GM08714 (cell line): Measurements from ENCODE around the gene CFAP99.
"Not testable (repeated sequence)": the region's sequence is repeated elsewhere in the genome, so short reads cannot be mapped to it uniquely, and the experiment has no call there.

Source experiments
- H3K4me3 ChIP-seq: fragments of 200-500 bp; sonication (Bioruptor generic); 2 replicates; pipeline ENCODE4 v1.5.1; 2014; ENCODE audit warnings: mild to moderate bottlenecking, low read length, inconsistent platforms
- ZNF274 ChIP-seq: IDR thresholded peaks from 2 replicates; pipeline ENCODE4 v1.6.1; 2012; ENCODE audit warnings: mild to moderate bottlenecking, low read depth, low read length

Gene CFAP99

DNA sequence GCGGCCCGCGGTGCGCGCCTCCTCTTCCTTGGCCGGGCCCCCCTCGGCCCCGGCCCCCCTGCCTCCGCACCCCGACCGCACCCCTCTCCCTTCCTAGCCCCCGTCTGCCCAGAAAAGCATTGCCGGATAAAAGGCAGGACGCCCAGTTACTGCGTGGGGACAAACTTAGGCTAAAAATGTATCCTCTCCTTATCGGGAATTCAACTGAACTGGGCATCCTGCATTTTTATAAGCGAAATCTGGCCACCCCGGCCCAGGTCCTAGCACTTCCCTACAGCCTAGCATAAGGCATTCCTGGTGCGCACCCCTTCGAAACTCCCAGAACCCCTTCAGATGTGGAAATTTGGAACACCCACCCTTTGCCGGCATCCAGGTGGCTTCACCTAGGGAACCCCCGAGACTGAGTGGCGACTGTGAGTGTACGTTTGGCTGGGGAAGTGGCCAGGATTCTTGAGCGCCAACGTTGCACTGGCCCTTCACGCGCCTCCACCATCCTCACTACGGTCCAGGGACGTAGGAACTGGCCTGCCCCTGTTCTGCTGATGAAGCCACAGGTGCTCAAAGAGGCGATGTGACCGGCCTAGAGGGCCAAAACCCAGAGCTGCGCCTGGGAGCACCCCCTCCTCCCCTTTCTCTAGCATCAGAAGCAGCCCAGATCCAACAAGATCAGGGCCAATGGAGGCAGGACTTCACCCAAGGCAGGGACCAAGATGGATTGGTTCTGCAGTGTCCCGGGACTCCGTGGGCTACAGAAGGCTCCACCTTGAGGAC lies 44.4 kb downstream of the CFAP99 start:
- H3K4me3 ChIP-seq = no peak overlapping the region
- no peak for TF ChIP-seq ZNF274

DNA sequence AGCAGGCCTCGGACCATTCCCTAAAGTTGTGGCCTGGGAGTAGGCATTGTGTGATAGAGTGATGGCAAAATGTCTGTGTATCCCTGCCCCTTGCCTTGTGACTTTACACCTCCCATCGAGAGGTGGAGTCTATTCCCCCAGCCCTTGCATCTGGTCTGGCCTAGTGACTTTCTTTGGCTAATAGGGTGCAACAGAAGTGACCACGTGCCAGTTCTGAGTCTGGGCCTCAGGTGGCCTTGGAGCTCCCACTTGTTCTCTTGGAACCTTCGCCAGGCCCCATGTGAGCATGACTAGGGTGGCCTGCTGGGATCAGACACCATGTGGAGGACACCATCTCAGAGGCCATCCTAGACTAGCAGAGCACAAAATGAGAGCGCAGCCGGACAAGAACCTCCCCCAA lies 46.3 kb downstream of the CFAP99 start:
- H3K4me3 ChIP-seq = no peak overlapping the region
- TF ChIP-seq ZNF274 = no peak

DNA sequence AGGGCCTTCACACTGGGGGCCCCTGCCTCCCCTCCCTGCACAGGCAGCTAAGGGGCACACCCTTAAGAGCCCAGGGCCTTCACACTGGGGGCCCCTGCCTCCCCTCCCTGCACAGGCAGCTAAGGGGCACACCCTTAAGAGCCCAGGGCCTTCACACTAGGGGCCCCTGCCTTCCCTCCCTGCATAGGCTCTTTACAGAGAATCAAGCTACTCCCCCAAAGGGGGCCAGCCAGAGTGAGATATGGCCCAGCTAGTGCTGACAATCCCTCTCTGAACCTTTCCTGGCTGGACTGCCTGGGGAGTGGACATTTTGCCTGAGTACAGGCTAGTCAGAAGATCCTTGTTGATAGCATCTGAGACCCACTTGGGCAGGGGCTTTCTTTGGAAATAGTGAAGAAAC lies 46.8 kb downstream of the CFAP99 start:
- H3K4me3 ChIP-seq = not testable (repeated sequence)

DNA sequence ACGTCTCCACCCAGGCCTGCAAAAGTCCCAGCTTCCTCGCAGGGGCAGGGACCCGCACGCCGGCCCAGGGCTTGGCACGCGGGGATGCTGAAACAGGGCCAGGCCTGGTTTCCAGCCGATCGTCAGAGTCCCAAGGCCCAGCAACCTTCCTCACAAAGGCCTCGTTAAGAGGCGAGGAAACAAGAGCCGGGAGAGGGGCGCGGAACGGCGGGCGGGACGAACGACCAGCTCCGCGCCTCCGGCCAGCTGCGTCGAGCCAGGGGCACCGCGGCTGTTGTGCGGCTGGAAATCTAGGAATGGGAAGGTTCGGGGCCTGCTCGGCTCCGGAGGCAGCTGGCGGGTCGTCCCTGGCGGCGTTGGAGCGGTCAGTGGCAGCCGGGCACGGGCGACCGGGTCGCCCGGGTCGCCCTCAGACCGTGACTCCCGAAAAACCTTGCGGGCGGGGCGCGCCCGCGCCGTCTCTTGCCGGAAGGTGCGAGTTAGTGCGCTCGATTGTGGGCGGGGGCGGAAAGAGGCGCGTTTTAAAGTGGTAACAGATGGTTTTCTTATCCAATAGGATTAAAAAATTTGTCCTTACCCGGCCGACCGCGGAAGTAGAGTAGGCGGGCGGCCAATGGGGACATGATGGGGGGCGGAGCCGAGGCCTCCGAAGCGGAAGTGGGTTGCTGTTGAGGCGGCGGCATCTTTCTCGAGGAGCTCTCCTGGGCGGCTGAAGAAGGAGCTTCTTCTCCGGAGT lies 49.9 kb downstream of the CFAP99 start, which contains the start of gene RNF4:
Gene RNF4, plus strand, starts transcription at position 651 of the 736 bp plus-strand sequence. CDS start 21,388 bp downstream, outside the sequence.
- TF ChIP-seq ZNF274 = no peak
- H3K4me3 ChIP-seq = peak within 1 kb of the TSS; percentile 100

DNA sequence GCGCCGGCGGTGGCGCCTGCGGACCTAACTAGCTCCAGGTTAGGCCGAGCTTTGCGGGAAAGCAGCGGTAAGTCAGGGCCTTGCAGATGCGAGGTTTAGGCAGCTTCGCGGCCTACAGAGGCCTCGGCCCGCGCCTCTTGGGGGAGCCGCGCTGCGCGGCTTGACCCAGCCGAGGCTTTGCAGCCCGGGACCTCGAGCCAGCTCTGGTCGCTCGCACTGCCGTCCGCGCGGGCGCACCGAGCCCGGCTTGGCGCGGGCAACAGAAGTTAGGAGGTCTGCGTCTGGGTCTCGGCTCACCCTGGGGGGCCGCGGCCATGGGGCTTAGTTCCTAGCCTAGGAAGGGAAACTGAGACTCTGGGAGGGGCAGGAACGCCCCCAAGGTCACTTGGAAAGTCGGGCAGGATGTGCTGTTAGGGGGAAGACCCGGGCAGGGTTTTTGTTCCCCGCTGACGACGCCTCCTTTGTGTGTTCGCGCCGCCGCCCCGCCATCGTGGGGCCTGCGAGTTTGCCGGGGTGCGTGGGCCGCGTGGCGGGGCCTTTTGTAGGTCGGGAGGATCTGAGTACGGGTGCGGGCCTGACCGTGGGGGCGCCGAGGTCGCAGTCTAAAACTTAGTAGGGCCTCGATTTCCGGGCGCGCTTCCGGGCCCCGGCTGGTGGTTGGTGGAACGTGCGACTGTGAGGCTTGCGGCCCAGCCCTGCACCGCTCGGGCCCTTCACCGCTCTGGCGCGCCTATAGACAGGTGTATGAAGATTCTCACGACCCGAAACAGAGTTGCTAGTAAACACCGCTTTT lies 50.6 kb downstream of the CFAP99 start:
- peak overlapping the region; percentile 100 for H3K4me3 ChIP-seq
- TF ChIP-seq ZNF274 = no peak

DNA sequence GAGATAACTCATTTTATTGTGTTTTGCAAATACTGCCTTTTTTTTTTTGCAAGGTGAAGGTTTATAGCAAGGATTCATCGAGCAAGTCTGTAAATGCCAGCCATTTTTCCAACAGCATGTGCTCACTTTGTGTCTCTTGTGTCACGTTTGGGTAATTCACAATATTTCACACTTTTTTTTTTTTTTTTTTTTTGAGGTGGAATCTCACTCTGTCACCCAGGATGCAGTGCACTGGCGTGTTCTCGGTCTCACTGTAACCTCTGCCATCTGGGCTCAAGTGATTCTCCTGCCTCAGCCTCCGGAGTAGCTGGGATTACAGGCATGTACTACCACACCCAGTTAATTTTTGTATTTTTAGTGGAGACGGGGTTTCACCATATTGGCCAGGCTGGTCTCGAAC lies 52.0 kb downstream of the CFAP99 start:
- H3K4me3 ChIP-seq = peak overlapping the region; percentile 22; the same call in 1 of the 2 replicates
- TF ChIP-seq ZNF274 = no peak

DNA sequence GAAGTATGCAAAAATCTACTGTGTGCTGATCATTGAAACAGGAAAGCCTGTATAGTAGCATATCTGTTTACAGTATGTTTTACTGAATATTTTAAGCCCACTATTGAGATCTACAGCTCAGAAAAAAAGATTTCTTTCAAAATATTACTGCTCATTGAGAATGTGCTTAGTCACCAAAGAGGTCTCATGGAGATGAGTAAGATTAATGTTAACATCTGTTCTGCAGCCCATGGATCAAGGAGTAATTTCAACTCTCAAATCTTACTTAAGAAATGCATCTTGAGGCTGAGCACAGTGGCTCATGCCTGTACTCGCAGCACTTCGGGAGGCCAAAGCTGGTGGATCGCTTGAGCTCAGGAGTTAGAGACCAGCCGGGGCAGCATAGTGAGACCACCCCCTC lies 53.4 kb downstream of the CFAP99 start:
- no peak for TF ChIP-seq ZNF274
- H3K4me3 ChIP-seq = no peak overlapping the region

DNA sequence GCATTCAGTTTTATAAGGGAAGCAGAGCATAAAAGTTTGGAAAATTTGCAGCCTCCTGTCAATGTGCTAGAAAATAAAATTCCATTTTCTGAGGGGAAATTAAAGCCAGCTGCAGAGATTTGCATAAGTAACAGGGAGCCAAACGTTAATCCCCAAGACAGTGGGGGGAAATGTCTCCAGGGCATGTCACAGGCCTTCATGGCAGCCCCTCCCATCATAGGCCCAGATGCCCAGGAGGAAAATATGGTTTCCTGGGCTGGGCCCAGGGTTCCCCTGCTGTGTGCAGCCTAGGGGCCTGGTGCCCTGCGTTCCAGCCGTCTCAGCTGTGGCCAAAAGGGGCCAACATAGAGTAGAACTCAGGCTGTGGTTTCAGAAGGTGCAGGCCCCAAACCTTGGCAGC lies 59.5 kb downstream of the CFAP99 start:
- no peak overlapping the region for H3K4me3 ChIP-seq
- no peak for TF ChIP-seq ZNF274

DNA sequence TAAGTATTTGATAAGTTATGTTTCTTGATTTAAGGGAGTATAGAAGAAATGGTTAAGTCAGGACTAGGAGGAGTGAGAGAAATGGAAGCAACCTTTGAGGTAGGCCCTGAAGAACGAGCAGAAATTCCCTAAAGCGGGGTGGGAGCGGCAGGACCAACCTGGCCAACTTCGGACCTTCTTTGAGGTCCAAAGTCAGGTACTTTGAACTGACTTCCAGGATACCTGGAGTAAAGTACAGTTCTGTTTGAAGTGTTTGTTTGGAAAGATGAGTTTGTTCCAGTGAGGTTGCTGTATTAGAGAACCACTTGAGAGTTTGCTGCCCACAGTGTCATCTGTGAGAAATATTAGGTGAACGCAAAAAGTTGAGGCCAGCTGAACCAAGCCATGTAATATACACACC lies 61.9 kb downstream of the CFAP99 start:
- no peak overlapping the region for H3K4me3 ChIP-seq
- no peak for TF ChIP-seq ZNF274

DNA sequence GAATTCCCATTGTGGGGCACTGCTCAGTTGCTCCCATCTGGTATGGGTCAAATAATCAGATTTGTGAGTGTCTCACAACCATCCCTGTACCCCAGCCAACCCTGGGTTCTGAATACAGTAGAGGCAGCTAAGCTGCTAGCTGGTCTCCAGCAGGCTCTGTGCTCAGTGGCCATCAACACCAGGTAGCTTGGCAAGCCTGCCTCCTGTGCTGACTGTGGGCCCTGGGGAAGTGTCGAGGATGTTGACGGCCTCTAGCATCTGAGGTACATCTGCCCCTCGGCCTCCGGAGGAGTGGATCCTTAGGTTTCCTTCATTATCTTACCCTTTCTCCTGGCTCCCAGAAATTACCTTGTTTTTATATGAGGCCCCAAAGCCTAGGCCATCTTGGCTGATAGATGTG lies 63.4 kb downstream of the CFAP99 start:
- no peak overlapping the region; the same call in 1 of the 2 replicates for H3K4me3 ChIP-seq
- TF ChIP-seq ZNF274 = no peak

DNA sequence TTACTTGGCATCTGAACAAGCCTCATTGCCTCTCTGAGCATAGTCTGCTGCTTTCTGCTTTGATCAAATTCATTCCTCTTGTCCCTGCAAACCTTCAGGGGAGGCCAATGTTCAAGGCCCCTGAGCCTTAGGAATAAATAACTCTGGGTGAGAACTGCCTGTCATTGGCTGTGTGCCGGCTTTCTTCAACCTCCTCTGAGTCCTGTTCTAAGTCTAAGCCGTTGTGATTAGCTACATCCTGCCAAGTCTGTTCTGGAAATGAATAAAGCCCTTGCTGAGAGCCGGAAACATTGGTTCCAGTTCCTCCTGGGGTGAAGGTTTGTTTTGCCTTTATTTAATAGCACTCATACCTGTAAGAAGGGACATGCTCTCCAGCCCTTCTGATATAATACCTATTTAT lies 63.9 kb downstream of the CFAP99 start:
- H3K4me3 ChIP-seq = no peak overlapping the region; the same call in 1 of the 2 replicates
- no peak for TF ChIP-seq ZNF274

DNA sequence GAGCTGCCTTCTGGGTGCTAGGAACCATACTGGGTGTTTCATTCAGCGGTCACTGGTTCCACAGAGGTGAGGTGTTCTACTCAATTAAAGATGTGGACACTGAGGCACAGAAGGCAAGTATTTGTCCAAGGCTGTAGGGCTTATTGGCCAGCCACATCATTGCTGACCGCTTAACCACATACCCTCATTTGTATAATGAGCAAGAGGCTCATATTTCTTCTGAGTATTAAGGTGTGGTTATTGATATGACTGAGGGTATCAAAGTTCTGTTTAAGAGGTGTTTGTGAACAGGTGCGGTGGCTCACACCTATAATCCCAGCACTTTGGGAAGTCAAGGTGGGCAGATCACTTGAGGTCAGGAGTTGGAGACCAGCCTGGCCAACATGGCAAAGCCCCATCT lies 64.5 kb downstream of the CFAP99 start:
- no peak for TF ChIP-seq ZNF274
- H3K4me3 ChIP-seq = no peak overlapping the region; the same call in 1 of the 2 replicates

DNA sequence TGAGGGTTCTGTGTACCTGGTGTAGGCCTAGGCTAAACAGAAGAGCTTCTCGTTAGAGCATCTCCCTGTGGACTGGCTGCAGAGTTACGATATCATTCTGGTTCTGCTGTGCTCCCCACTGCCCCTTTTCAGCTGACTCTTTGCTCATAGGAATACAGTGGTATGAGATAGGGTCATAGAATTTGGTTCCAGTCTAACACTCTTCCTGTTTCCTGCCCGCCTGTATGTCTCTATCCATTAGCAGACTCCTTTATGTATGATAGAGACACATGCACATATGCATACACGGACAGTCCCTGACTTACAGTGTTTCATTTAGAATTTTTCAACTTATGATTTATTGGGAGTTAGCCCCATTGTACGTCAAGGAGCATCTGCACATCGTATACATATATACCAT lies 65.4 kb downstream of the CFAP99 start:
- H3K4me3 ChIP-seq = no peak overlapping the region
- no peak for TF ChIP-seq ZNF274

DNA sequence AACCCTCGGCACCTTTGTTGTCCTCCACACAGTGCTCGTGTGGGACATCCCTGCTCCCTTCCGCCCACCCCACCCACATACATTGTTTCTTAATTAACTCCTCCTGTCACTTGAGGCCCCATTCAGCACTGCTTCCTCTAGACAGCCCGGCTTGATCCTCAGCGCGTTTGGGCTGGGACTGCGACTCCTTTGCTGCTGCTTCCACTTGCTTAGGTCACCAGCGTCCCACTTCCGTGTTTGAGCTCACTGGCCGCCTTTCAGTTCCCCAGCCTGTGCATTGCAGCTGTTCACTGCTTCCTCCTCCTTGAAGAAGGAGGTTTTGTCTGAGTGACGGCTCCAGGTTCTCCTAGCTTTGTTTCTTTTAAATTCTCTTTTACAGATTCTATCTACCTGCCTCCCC lies 66.2 kb downstream of the CFAP99 start:
- no peak for TF ChIP-seq ZNF274
- H3K4me3 ChIP-seq = peak overlapping the region; percentile 3; the same call in 1 of the 2 replicates
